Measurements from ENCODE around the gene FURIN. TPM values are rescaled to one million over a fixed set of nuclear protein-coding genes. Genes with fewer than 3 reads are reported as not detected.

FURIN gene
- total and polyA plus RNA-seq, 2 donors (not counting 1 experiment from before 2014, with no cell fraction given): 19.4 to 27.9 TPM

DNA sequence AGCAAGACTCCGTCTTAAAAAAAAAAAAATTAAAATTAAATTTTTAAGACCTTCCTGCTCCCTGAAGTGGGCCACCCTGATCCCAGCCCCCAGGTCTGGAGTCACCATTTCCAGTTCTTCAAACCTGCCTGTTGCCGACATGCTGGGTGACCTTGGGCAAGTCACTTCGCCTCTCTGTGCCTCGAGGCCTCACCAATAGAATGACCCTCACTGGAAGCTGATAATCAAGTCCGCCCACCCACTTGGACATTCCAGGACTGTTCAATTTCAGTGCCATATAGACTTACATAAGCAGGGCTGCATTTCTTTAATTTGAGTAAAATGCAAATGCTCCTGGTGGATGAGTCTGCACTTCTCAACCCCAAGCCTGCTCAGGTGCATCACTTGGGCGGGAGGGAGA, 39.3 kb upstream of the FURIN start:
- H3K79me2 ChIP-seq (ENCODE audit: control insufficient read depth, insufficient read depth, low read length): no peaks in the 10 kb centered on the region

DNA sequence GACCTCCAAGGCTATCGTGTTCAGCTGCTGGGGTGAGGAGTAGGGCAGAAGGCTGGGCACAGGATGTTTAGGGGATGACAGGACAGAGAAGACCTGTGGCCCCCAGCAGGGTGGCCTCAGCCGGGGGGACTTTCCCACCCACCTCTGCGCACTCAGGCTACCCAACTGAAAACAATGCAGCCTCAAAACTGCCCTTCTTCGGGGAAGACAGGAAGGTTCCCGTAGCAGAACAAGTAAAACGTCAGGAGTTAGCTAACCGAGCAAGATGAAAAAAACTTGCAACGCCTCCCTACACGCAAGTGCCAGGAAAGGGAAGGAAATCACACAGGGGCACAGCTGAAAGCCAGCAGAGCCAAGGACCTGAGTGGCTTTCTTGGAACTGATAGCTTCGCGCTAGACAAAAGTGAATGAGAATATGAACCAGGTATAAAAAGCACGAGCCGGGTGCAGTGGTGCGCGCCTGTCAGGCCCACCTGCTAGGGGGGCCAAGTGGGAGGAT, 38.4 kb upstream of the FURIN start:
- no peaks in the 10 kb centered on the region for H3K9me3 ChIP-seq (ENCODE audit: control insufficient read depth, insufficient read depth, low read depth, low read length)
- TF ChIP-seq, protein P1, sequence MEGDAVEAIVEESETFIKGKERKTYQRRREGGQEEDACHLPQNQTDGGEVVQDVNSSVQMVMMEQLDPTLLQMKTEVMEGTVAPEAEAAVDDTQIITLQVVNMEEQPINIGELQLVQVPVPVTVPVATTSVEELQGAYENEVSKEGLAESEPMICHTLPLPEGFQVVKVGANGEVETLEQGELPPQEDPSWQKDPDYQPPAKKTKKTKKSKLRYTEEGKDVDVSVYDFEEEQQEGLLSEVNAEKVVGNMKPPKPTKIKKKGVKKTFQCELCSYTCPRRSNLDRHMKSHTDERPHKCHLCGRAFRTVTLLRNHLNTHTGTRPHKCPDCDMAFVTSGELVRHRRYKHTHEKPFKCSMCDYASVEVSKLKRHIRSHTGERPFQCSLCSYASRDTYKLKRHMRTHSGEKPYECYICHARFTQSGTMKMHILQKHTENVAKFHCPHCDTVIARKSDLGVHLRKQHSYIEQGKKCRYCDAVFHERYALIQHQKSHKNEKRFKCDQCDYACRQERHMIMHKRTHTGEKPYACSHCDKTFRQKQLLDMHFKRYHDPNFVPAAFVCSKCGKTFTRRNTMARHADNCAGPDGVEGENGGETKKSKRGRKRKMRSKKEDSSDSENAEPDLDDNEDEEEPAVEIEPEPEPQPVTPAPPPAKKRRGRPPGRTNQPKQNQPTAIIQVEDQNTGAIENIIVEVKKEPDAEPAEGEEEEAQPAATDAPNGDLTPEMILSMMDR (conservative IDR thresholded peaks at IDR 0.05 in 1 of 2, IDR thresholded peaks at IDR 0.05 in 1 of 2; ENCODE audit: low read depth in 1 of 2, low read length in 2 of 2): no peak
- TF ChIP-seq EZH2 (IDR thresholded peaks at IDR 0.05; ENCODE audit: low read length, missing control alignments): no peak
- H3K4me2 ChIP-seq (ENCODE audit: extremely low read depth, insufficient read depth, low read length): no peak overlapping the region
- no peak overlapping the region for H3K4me3 ChIP-seq (replicated peaks in 1 of 4; ENCODE audit: control extremely low read depth in 1 of 4, insufficient read depth in 1 of 4, low read depth in 3 of 4, low read length in 4 of 4)
- H2AFZ ChIP-seq (ENCODE audit: low read length): no peak overlapping the region
- H3K4me1 ChIP-seq (ENCODE audit: control insufficient read depth, extremely low read depth, insufficient read depth, low read length): no peaks in the 10 kb centered on the region
- H3K79me2 ChIP-seq (ENCODE audit: control insufficient read depth, insufficient read depth, low read length): no peaks in the 10 kb centered on the region
- no peaks in the 10 kb centered on the region for H3K36me3 ChIP-seq (ENCODE audit: control insufficient read depth, insufficient read depth, low read length)
- no peaks in the 10 kb centered on the region for H3K27me3 ChIP-seq (ENCODE audit: control insufficient read depth, insufficient read depth, low read length)
- peak in 1 of 2 donors; percentile 27 for DNase-seq (ENCODE audit: low read depth in 2 of 2)
- no peaks in the 10 kb centered on the region for H4K20me1 ChIP-seq (ENCODE audit: control insufficient read depth, extremely low read depth, insufficient read depth, low read length)
- no peak overlapping the region for H3K9ac ChIP-seq (ENCODE audit: insufficient read depth, low read length)
- no peak overlapping the region for H3K27ac ChIP-seq (ENCODE audit: insufficient read depth, low read length)

More for the DNA sequence above, 39.3 kb upstream of the FURIN start:
- H3K4me1 ChIP-seq (ENCODE audit: control insufficient read depth, extremely low read depth, insufficient read depth, low read length): no peaks in the 10 kb centered on the region
- no peaks in the 10 kb centered on the region for H3K36me3 ChIP-seq (ENCODE audit: control insufficient read depth, insufficient read depth, low read length)
- H3K9me3 ChIP-seq (ENCODE audit: control insufficient read depth, insufficient read depth, low read depth, low read length): no peaks in the 10 kb centered on the region
- no peak overlapping the region for H3K4me3 ChIP-seq (replicated peaks in 1 of 4; ENCODE audit: control extremely low read depth in 1 of 4, insufficient read depth in 1 of 4, low read depth in 3 of 4, low read length in 4 of 4)
- H3K4me2 ChIP-seq (ENCODE audit: extremely low read depth, insufficient read depth, low read length): no peak overlapping the region
- no peak for TF ChIP-seq EZH2 (IDR thresholded peaks at IDR 0.05; ENCODE audit: low read length, missing control alignments)
- TF ChIP-seq, protein P1 (conservative IDR thresholded peaks at IDR 0.05 in 1 of 2, IDR thresholded peaks at IDR 0.05 in 1 of 2; ENCODE audit: low read depth in 1 of 2, low read length in 2 of 2): no peak
- H3K27me3 ChIP-seq (ENCODE audit: control insufficient read depth, insufficient read depth, low read length): no peaks in the 10 kb centered on the region
- H3K27ac ChIP-seq (ENCODE audit: insufficient read depth, low read length): no peak overlapping the region
- no peak overlapping the region for H3K9ac ChIP-seq (ENCODE audit: insufficient read depth, low read length)
- no peaks in the 10 kb centered on the region for H4K20me1 ChIP-seq (ENCODE audit: control insufficient read depth, extremely low read depth, insufficient read depth, low read length)
- no peak for DNase-seq (ENCODE audit: low read depth in 2 of 2)
- H2AFZ ChIP-seq (ENCODE audit: low read length): no peak overlapping the region

DNA sequence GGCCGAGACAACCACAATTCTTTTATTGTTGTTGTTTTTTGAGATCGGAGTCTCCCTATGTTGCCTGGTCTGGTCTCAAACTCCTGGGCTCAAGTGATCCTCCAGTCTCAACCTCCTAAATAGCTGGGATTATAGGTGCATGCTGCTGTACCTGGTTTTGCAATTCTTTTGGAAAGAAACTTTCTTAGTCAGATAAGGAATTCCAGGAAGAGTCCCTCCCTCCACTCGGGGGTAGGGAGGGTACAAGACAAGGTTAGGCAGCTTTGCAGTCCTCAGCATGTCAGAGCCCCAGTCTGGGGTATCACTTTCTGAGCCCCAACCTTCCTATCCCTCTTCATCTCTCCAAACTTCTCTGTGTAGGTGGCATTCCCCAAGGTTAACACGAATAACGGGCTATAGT, 33.8 kb upstream of the FURIN start:
- Histone ChIP-seq H3K9ac (ENCODE audit: insufficient read depth, low read length) (no peak overlapping the region), H4K20me1 (ENCODE audit: control insufficient read depth, extremely low read depth, insufficient read depth, low read length) (no peaks in the 10 kb centered on the region), H3K9me3 (ENCODE audit: control insufficient read depth, insufficient read depth, low read depth, low read length) (no peaks in the 10 kb centered on the region), H3K4me3 (replicated peaks in 1 of 4; ENCODE audit: control extremely low read depth in 1 of 4, insufficient read depth in 1 of 4, low read depth in 3 of 4, low read length in 4 of 4) (no peak overlapping the region), H3K4me1 (ENCODE audit: control insufficient read depth, extremely low read depth, insufficient read depth, low read length) (peaks cover 2% of the 10 kb centered on the region), H3K4me2 (ENCODE audit: extremely low read depth, insufficient read depth, low read length) (no peak overlapping the region), H3K27ac (ENCODE audit: insufficient read depth, low read length) (no peak overlapping the region), H3K36me3 (ENCODE audit: control insufficient read depth, insufficient read depth, low read length) (no peaks in the 10 kb centered on the region), H3K79me2 (ENCODE audit: control insufficient read depth, insufficient read depth, low read length) (no peaks in the 10 kb centered on the region), H3K27me3 (ENCODE audit: control insufficient read depth, insufficient read depth, low read length) (no peaks in the 10 kb centered on the region), H2AFZ (ENCODE audit: low read length) (no peak overlapping the region)
- DNase-seq (ENCODE audit: low read depth in 2 of 2): no peak
- TF ChIP-seq EZH2 (IDR thresholded peaks at IDR 0.05; ENCODE audit: low read length, missing control alignments): no peak
- TF ChIP-seq, protein P1 (conservative IDR thresholded peaks at IDR 0.05 in 1 of 2, IDR thresholded peaks at IDR 0.05 in 1 of 2; ENCODE audit: low read depth in 1 of 2, low read length in 2 of 2): no peak

Measured in fibroblast of lung (primary cell).